B cell (primary cell): ENCODE results near the gene MAP10. TPM values are rescaled to one million over a fixed set of nuclear protein-coding genes. Genes with fewer than 3 reads are reported as not detected.

Experiments used
- ATAC-seq: fragments of 200-7000 bp; cut with Tn5 transposase; one replicate; pipeline ENCODE4 v1.10.0; 2021; ENCODE audit warnings: low read depth, mild to moderate bottlenecking, moderate number of reproducible peaks, moderate library complexity
- CTCF ChIA-PET: fragments of 350-600 bp; sonication (Branson Sonifier 250); formaldehyde crosslinking; loops from one replicate; lab custom pipeline; 2021; ENCODE audit warnings: antibody characterized with exemption, inconsistent platforms; lab: Charles Lee
- POLR2A ChIA-PET: fragments of 350-600 bp; sonication (Branson Sonifier 250); formaldehyde crosslinking; loops from one replicate; lab custom pipeline; 2021; ENCODE audit warnings: antibody characterized with exemption; lab: Charles Lee
- DNase-seq: peaks from one replicate; pipeline ENCODE4 v3.0.0; 2013
- H2AFZ ChIP-seq: 2 replicates; pipeline ENCODE4 v1.6.1; 2012; ENCODE audit warnings: mild to moderate bottlenecking, low read depth, low read length; ENCODE audit not compliant: insufficient read depth, poor library complexity, severe bottlenecking
- H3K27ac ChIP-seq, 2 donors: 1 replicate in 1 of 2; 2 replicates in 1 of 2; pipeline ENCODE4 v1.5.1; 2012 to 2013; ENCODE audit warnings: low read length in 2 of 2, mild to moderate bottlenecking in 2 of 2, moderate library complexity in 1 of 2
- H3K27me3 ChIP-seq, 4 experiments: fragments of 200-600 bp in 1 of 4; sonication (generic) in 1 of 4; replicated peaks in 1 of 4; 1 replicate in 2 of 4; 2 replicates in 2 of 4; pipeline versions ENCODE4 v1.6.1 to v1.7.0; 2013 to 2016; ENCODE audit warnings: low read length in 3 of 4, mild to moderate bottlenecking in 2 of 4, mixed read lengths in 1 of 4, moderate library complexity in 1 of 4; ENCODE audit not compliant: insufficient read depth in 4 of 4, control insufficient read depth in 3 of 4; ENCODE audit errors: control extremely low read depth in 1 of 4
- H3K36me3 ChIP-seq, 2 experiments: replicated peaks in 1 of 2; 1 replicate in 1 of 2; 2 replicates in 1 of 2; pipeline versions ENCODE4 v1.6.1 to v1.7.1; 2013; ENCODE audit warnings: low read length in 1 of 2; ENCODE audit not compliant: insufficient read depth in 2 of 2, control insufficient read depth in 1 of 2; ENCODE audit errors: control extremely low read depth in 1 of 2, extremely low read depth in 1 of 2
- H3K4me1 ChIP-seq, 2 donors: fragments of 200-600 bp in 1 of 2; sonication (generic) in 1 of 2; 1 replicate in 1 of 2; 2 replicates in 1 of 2; pipeline versions ENCODE4 v1.5.1 to v1.6.1; 2013 to 2017; ENCODE audit warnings: low read length in 2 of 2; ENCODE audit not compliant: control insufficient read depth in 2 of 2, insufficient read depth in 2 of 2
- H3K4me2 ChIP-seq: replicated peaks from 2 replicates; pipeline ENCODE3; 2012; ENCODE audit warnings: mild to moderate bottlenecking, low read depth, low read length; ENCODE audit not compliant: poor library complexity, severe bottlenecking
- H3K4me3 ChIP-seq, 5 experiments: fragments of 200-600 bp in 1 of 5; sonication (generic) in 1 of 5; 1 replicate in 3 of 5; 2 replicates in 2 of 5; pipeline versions ENCODE4 v1.5.1 to v1.7.0; 2011 to 2016; ENCODE audit warnings: low read length in 4 of 5, mild to moderate bottlenecking in 4 of 5, low read depth in 2 of 5, control low read depth in 1 of 5, moderate library complexity in 1 of 5; ENCODE audit not compliant: insufficient read depth in 1 of 5; ENCODE audit errors: control extremely low read depth in 1 of 5, extremely low read depth in 1 of 5
- H3K79me2 ChIP-seq: fragments of 200-600 bp; sonication (generic); one replicate; pipeline ENCODE4 v1.6.0; 2016; ENCODE audit warnings: low read length; ENCODE audit not compliant: control insufficient read depth, insufficient read depth
- H3K9ac ChIP-seq: fragments of 200-600 bp; sonication (generic); 2 replicates; pipeline ENCODE4 v1.6.1; 2017; ENCODE audit warnings: mild to moderate bottlenecking, low read length, moderate library complexity
- H3K9me3 ChIP-seq, 3 donors: one replicate each; pipeline versions ENCODE4 v1.6.1 to v1.7.1; 2013; ENCODE audit warnings: low read length in 2 of 3; ENCODE audit not compliant: control insufficient read depth in 2 of 3, insufficient read depth in 1 of 3; ENCODE audit errors: control extremely low read depth in 1 of 3
- H4K20me1 ChIP-seq: 2 replicates; pipeline ENCODE4 v1.6.0; 2012; ENCODE audit warnings: mild to moderate bottlenecking, low read length; ENCODE audit not compliant: insufficient read depth, control insufficient read depth, poor library complexity, severe bottlenecking
- H3K27ac Mint-ChIP-seq: one replicate; pipeline ENCODE4 v1.8.0; 2021; ENCODE audit warnings: mixed read lengths
- H3K27me3 Mint-ChIP-seq: one replicate; pipeline ENCODE4 v1.8.0; 2021; ENCODE audit warnings: mixed read lengths
- H3K4me1 Mint-ChIP-seq: one replicate; pipeline ENCODE4 v1.8.0; 2021; ENCODE audit warnings: mixed read lengths
- H3K4me3 Mint-ChIP-seq: one replicate; pipeline ENCODE4 v1.8.0; 2021; ENCODE audit warnings: mixed read lengths
- H3K9me3 Mint-ChIP-seq: one replicate; pipeline ENCODE4 v1.8.0; 2022; ENCODE audit warnings: mixed read lengths; ENCODE audit not compliant: insufficient read depth
- EZH2 ChIP-seq: IDR thresholded peaks from 2 replicates; pipeline ENCODE4 v1.6.1; 2012; ENCODE audit warnings: borderline replicate concordance, low read depth, mild to moderate bottlenecking, moderate library complexity, low read length; ENCODE audit not compliant: insufficient read depth, poor library complexity, severe bottlenecking
- WGBS: methylation state at CpG from one replicate; pipeline ENCODE4 v1.1.5; 2013; ENCODE audit warnings: missing lambda C conversion rate; ENCODE audit not compliant: insufficient coverage; 5-methylcytosine and 5-hydroxymethylcytosine counted together
- intact Hi-C: fragments of 100-400 bp; cut with micrococcal nuclease; formaldehyde crosslinking; loops from one replicate; pipeline ENCODE4 v1.10.0; 2022
- polyA plus RNA-seq: library from polyadenylated mRNA; depleted of rRNA; stranded (reverse); fragments of >200 nt; gene quantifications from 2 replicates; pipeline ENCODE4 v1.2.3, GENCODE V29; 2012
- total RNA-seq, 2 donors: library from RNA; stranded (reverse); fragments of 120-200 nt in 1 of 2; gene quantifications; 1 replicate in 1 of 2; 2 replicates in 1 of 2; pipeline versions ENCODE4 v1.2.3 to v1.2.4, GENCODE V29; 2013 to 2022
- TF ChIP-seq, protein P1 (sequence below): fragments of 200-600 bp; IDR thresholded peaks from one replicate; pipeline ENCODE4 v1.8.0; 2022; ENCODE audit warnings: antibody characterized with exemption, mild to moderate bottlenecking

The MAP10 gene
- total and polyA plus RNA-seq, 2 donors (not counting 1 experiment from before 2014, with no cell fraction given): 0.60 to 1.9 TPM

DNA sequence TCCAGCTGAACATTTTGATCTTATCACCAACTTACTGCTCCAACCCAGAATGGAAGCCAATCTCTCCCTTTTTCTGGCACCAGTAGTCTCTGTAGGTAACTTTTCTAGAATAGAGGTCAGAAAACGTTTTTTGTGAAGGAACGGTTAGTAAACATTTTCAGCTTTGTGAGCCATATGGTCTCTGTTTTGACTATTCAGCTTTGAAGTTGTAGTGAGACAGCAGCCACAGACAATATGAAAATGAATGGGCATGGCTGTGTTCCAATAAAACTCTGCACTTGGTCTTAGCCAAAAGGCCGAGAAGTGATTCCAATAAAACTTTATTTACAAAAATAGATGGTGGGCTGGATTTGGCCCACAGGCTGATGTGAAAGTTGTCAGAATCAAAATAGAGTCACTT is 28.9 kb downstream of the MAP10 start:
- Histone ChIP-seq H3K4me3 (no peak overlapping the region), H3K79me2 (no peaks in the 10 kb centered on the region), H3K4me1 (no peaks in the 10 kb centered on the region), H3K9ac (no peak overlapping the region), H3K9me3 (no peaks in the 10 kb centered on the region), H4K20me1 (no peaks in the 10 kb centered on the region), H3K27me3 (peaks cover 0 to 6% (median 0%) of the 10 kb centered on the region in 4 experiments), H3K4me2 (no peak overlapping the region), H3K36me3 (no peaks in the 10 kb centered on the region), H2AFZ (no peak overlapping the region), H3K27ac (no peak overlapping the region)
- ATAC-seq (no peak), DNase-seq (no peak)
- ChIA-PET CTCF (no interaction called here), POLR2A (no interaction called here)
- peaks cover 28% of the 10 kb centered on the region for H3K27me3 Mint-ChIP-seq
- 52% methylated on average over 2 of the region's 3 CpGs for WGBS
- H3K4me3 Mint-ChIP-seq: no peak overlapping the region
- no peaks in the 10 kb centered on the region for H3K9me3 Mint-ChIP-seq
- no peak for TF ChIP-seq EZH2
- TF ChIP-seq, protein P1, sequence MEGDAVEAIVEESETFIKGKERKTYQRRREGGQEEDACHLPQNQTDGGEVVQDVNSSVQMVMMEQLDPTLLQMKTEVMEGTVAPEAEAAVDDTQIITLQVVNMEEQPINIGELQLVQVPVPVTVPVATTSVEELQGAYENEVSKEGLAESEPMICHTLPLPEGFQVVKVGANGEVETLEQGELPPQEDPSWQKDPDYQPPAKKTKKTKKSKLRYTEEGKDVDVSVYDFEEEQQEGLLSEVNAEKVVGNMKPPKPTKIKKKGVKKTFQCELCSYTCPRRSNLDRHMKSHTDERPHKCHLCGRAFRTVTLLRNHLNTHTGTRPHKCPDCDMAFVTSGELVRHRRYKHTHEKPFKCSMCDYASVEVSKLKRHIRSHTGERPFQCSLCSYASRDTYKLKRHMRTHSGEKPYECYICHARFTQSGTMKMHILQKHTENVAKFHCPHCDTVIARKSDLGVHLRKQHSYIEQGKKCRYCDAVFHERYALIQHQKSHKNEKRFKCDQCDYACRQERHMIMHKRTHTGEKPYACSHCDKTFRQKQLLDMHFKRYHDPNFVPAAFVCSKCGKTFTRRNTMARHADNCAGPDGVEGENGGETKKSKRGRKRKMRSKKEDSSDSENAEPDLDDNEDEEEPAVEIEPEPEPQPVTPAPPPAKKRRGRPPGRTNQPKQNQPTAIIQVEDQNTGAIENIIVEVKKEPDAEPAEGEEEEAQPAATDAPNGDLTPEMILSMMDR: no peak
- no peak overlapping the region for H3K27ac Mint-ChIP-seq
- intact Hi-C loops: no loop called here
- no peaks in the 10 kb centered on the region for H3K4me1 Mint-ChIP-seq

DNA sequence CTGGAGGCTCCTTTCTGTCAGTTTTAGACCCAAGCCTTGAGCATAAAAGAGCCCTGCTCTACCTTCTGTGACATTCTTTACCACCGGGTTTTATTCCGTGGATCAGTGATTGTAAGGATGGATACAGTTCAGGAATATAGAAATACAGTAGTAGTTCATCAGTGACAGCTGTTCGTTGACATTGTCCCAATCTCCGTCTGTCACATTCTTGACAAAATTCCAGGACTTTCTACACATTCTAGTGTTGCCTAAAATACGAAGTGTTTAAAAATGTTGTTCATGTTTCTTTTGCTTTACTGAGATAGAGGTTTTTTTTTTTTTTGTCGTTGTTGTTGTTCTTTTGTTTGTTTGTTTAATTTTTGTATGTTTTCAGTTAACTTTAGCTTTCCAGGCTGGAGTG is 29.9 kb downstream of the MAP10 start:
- ATAC-seq (no peak), DNase-seq (no peak)
- Mint-ChIP-seq H3K27ac (no peak overlapping the region), H3K9me3 (no peaks in the 10 kb centered on the region), H3K4me3 (no peak overlapping the region), H3K4me1 (no peaks in the 10 kb centered on the region), H3K27me3 (peaks cover 28% of the 10 kb centered on the region)
- Histone ChIP-seq H3K27ac (no peak overlapping the region), H3K4me3 (no peak overlapping the region), H3K9me3 (no peaks in the 10 kb centered on the region), H3K9ac (no peak overlapping the region), H3K4me1 (no peaks in the 10 kb centered on the region), H2AFZ (no peak overlapping the region), H4K20me1 (no peaks in the 10 kb centered on the region), H3K27me3 (peaks cover 0 to 6% (median 0%) of the 10 kb centered on the region in 4 experiments), H3K36me3 (no peaks in the 10 kb centered on the region), H3K79me2 (no peaks in the 10 kb centered on the region), H3K4me2 (no peak overlapping the region)
- intact Hi-C loops: no loop called here
- TF ChIP-seq EZH2: no peak
- TF ChIP-seq, protein P1: no peak
- POLR2A ChIA-PET: no interaction called here
- CTCF ChIA-PET: no interaction called here
- 88% methylated on average over 3 of the region's 6 CpGs for WGBS
